SK-N-SH treated with all-trans-retinoic acid at 6 μM for 48 hours (cell line): ENCODE measurements around the gene IL1B.

Experiments used
- RARB ChIP-seq: fragments of 250-450 bp; sonication (Bioruptor Pico); IDR thresholded peaks from 2 replicates; pipeline ENCODE4 v1.8.0; 2021; ENCODE audit warnings: mild to moderate bottlenecking, moderate library complexity
- TOX ChIP-seq: fragments of 250-450 bp; sonication (Bioruptor Pico); IDR thresholded peaks from 2 replicates; pipeline ENCODE4 v1.8.0; 2021; ENCODE audit warnings: mild to moderate bottlenecking, moderate library complexity, borderline replicate concordance
- ZC3H10 ChIP-seq: fragments of 250-450 bp; sonication (Bioruptor Pico); IDR thresholded peaks from 2 replicates; pipeline ENCODE4 v1.5.1; 2021; ENCODE audit warnings: mild to moderate bottlenecking, moderate library complexity

DNA sequence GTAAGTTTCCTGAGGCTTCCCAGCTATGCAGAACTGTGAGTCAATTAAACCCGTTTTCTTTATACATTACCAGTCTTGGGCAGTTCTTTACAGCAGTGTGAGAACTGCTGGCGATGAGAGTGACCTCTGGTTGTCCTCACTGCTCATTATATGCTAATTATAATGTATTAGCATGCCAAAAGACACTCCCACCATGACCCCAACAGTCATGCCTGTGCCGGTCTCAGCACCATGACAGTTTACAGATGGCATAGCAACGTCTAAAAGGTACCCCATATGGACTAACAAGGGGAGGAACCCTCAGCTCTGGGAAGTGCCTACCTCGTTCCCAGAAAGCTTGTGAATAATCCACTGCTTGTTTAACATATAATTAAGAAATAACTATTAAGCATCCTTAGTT, 44.2 kb downstream of the IL1B start:
- TF ChIP-seq RARB (CRISPR knock-in tag) (no peak), ZC3H10 (CRISPR knock-in tag) (no peak), TOX (CRISPR knock-in tag) (no peak)
